HepG2 (cell line): ENCODE measurements around the gene NFATC3. TPM values are rescaled to one million over a fixed set of nuclear protein-coding genes. Genes with fewer than 3 reads are reported as not detected.
A peak's percentile ranks its signal among the peaks of the same experiment; 100 is the strongest.

Experiments used
- CHCHD3 ChIP-seq: sonication (generic); formaldehyde crosslinking; IDR thresholded peaks from 2 replicates; pipeline ENCODE4 v1.8.0; 2022; ENCODE audit warnings: mild to moderate bottlenecking, missing genetic modification reagents, moderate library complexity
- EP300 ChIP-seq, 3 experiments: sonication (generic) in 1 of 3; formaldehyde crosslinking in 1 of 3; IDR thresholded peaks; 2 replicates each; pipeline versions ENCODE4 v1.5.1 to v1.6.1; 2011 to 2020; ENCODE audit warnings: low read depth in 2 of 3, low read length in 2 of 3, borderline replicate concordance in 1 of 3, improper control_type of control experiment in 1 of 3, mild to moderate bottlenecking in 1 of 3, missing genetic modification reagents in 1 of 3, moderate library complexity in 1 of 3
- ETV6 ChIP-seq: sonication (generic); formaldehyde crosslinking; conservative IDR thresholded peaks from 2 replicates; pipeline ENCODE4 v1.4.0; 2020; ENCODE audit warnings: missing genetic modification reagents
- HMGXB3 ChIP-seq: sonication (generic); formaldehyde crosslinking; IDR thresholded peaks from 2 replicates; pipeline ENCODE4 v1.4.0; 2020; ENCODE audit warnings: missing genetic modification reagents, borderline replicate concordance
- NRL ChIP-seq: sonication (generic); formaldehyde crosslinking; IDR thresholded peaks from 2 replicates; pipeline ENCODE4 v1.5.0; 2020; ENCODE audit warnings: missing genetic modification reagents, mild to moderate bottlenecking, moderate library complexity, borderline replicate concordance
- PRMT3 ChIP-seq: sonication (generic); formaldehyde crosslinking; IDR thresholded peaks from 2 replicates; pipeline ENCODE4 v1.8.1; 2022; ENCODE audit warnings: low read depth, mild to moderate bottlenecking, moderate library complexity, missing genetic modification reagents, borderline replicate concordance
- RXRB ChIP-seq: IDR thresholded peaks from 2 replicates; pipeline ENCODE4 v1.6.1; 2016; ENCODE audit warnings: borderline replicate concordance, missing genetic modification reagents, missing compliant biosample characterization
- TBP ChIP-seq: sonication (generic); formaldehyde crosslinking; IDR thresholded peaks from 2 replicates; pipeline ENCODE4 v1.5.0; 2020; ENCODE audit warnings: missing genetic modification reagents
- YY1 ChIP-seq: IDR thresholded peaks from 2 replicates; pipeline ENCODE4 v1.6.1; 2011; ENCODE audit warnings: low read length, low read depth, moderate library complexity, mild to moderate bottlenecking; ENCODE audit not compliant: insufficient read depth, insufficient replicate concordance
- ZNF121 ChIP-seq: sonication (generic); formaldehyde crosslinking; IDR thresholded peaks from 2 replicates; pipeline ENCODE4 v1.5.0; 2020; ENCODE audit warnings: mild to moderate bottlenecking, missing genetic modification reagents
- ZNF251 ChIP-seq: sonication (generic); formaldehyde crosslinking; IDR thresholded peaks from 2 replicates; pipeline ENCODE4 v1.9.0; 2021; ENCODE audit warnings: mild to moderate bottlenecking, missing genetic modification reagents
- ZNF501 ChIP-seq: sonication (generic); formaldehyde crosslinking; IDR thresholded peaks from 2 replicates; pipeline ENCODE4 v1.5.1; 2020; ENCODE audit warnings: mild to moderate bottlenecking, moderate library complexity, missing genetic modification reagents
- ZNF562 ChIP-seq: sonication (generic); formaldehyde crosslinking; IDR thresholded peaks from 2 replicates; pipeline ENCODE4 v1.8.0; 2022; ENCODE audit warnings: missing genetic modification reagents, borderline replicate concordance
- ZNF709 ChIP-seq: sonication (generic); formaldehyde crosslinking; IDR thresholded peaks from 2 replicates; pipeline ENCODE4 v1.5.0; 2020; ENCODE audit warnings: mild to moderate bottlenecking, missing genetic modification reagents
- ZNF766 ChIP-seq: sonication (generic); formaldehyde crosslinking; IDR thresholded peaks from 2 replicates; pipeline ENCODE4 v1.5.0; 2020; ENCODE audit warnings: missing genetic modification reagents, borderline replicate concordance
- ZNF770 ChIP-seq: sonication (generic); formaldehyde crosslinking; IDR thresholded peaks from 2 replicates; pipeline ENCODE4 v1.5.0; 2020; ENCODE audit warnings: mild to moderate bottlenecking, missing genetic modification reagents
- ZNF839 ChIP-seq: sonication (generic); formaldehyde crosslinking; IDR thresholded peaks from 2 replicates; pipeline ENCODE4 v1.4.0; 2020; ENCODE audit warnings: missing genetic modification reagents, mild to moderate bottlenecking, borderline replicate concordance
- ZSCAN30 ChIP-seq: sonication (generic); formaldehyde crosslinking; IDR thresholded peaks from 2 replicates; pipeline ENCODE4 v1.5.0; 2020; ENCODE audit warnings: mild to moderate bottlenecking, missing genetic modification reagents
- polyA plus RNA-seq, 8 experiments: library from polyadenylated mRNA; depleted of rRNA in 3 of 8; stranded (reverse) in 7 of 8; unstranded in 1 of 8; fragments of >200 nt; fragmentation: Illumina TruSeq in 4 of 8; extraction: Trizol in 4 of 8; gene quantifications; 2 replicates each; pipeline versions ENCODE4 v1.2.1 to v1.2.3, GENCODE V29; 2011 to 2016; ENCODE audit warnings: low read depth in 4 of 8, missing spikeins in 1 of 8, mixed read lengths in 1 of 8; ENCODE audit not compliant: insufficient read depth in 1 of 8
- total RNA-seq, 5 experiments: library from RNA; depleted of rRNA; stranded (reverse); fragments of >200 nt; fragmentation: Illumina TruSeq; extraction: Trizol; gene quantifications; 2 replicates each; pipeline ENCODE4 v1.2.3, GENCODE V29; 2016; ENCODE audit warnings: low read depth in 1 of 5

NFATC3 gene
- total and polyA plus RNA-seq, 2 of the 13 experiments (the other 11 are each of a cell fraction or from before 2014, with no cell fraction given) = 52.6 to 62.7 TPM

GRCh38 chr16:68244903-68245853 is 160.0 kb downstream of the NFATC3 start, which contains the start of gene PLA2G15 (continued):
- no peak; the same call in 1 of the 2 replicates for TF ChIP-seq ZNF770 (CRISPR knock-in tag)
- TF ChIP-seq ZNF709 (CRISPR knock-in tag) = peak; percentile 68; the same call in 1 of the 2 replicates
- no peak for TF ChIP-seq PRMT3 (CRISPR knock-in tag)
- TF ChIP-seq ZSCAN30 (CRISPR knock-in tag) = no peak
- TF ChIP-seq TBP (CRISPR knock-in tag) = no peak
- TF ChIP-seq ZNF121 = no peak
- no peak for TF ChIP-seq CHCHD3 (CRISPR knock-in tag)
- TF ChIP-seq RXRB (CRISPR knock-in tag) = peak; percentile 56; the same call in 1 of the 2 replicates
- no peak for TF ChIP-seq HMGXB3 (CRISPR knock-in tag)
- no peak for TF ChIP-seq ZNF562 (CRISPR knock-in tag)
- peak; percentile 94 for TF ChIP-seq ZNF501 (CRISPR knock-in tag)
- no peak for TF ChIP-seq ZNF251 (CRISPR knock-in tag)
- TF ChIP-seq ZNF839 (CRISPR knock-in tag) = 0 out of 2 replicates have a peak, but pooled peaks have one; percentile 43
- no peak for TF ChIP-seq ETV6
- TF ChIP-seq YY1 = peak; percentile 79
- peak; percentile 57; the same call in 1 of the 2 replicates for TF ChIP-seq NRL
- 0 out of 2 replicates have a peak, but pooled peaks have one; percentile 47 for TF ChIP-seq ZNF766
- 0 out of 4 replicates have a peak, but pooled peaks of 1 of the 2 experiments have one; percentile 23 for TF ChIP-seq EP300 (IDR thresholded peaks at IDR 0.05; ENCODE audit: low read depth in 2 of 2, low read length in 2 of 2)
- TF ChIP-seq EP300 (CRISPR knock-in tag; IDR thresholded peaks at IDR 0.05; ENCODE audit: borderline replicate concordance) = no peak
